ENCODE measurements around the gene CACNA1S.

CACNA1S gene

GRCh38 chr1:201119206-201120197 lies 7.3 kb upstream of the CACNA1S start:
- H3K79me2 ChIP-seq (ENCODE audit: control insufficient read depth, low read length) = no peaks in the 10 kb centered on the region
- H3K27ac ChIP-seq (ENCODE audit: low read depth, low read length) = no peak overlapping the region
- TF ChIP-seq CTCF (IDR thresholded peaks at IDR 0.05; ENCODE audit: low read depth, low read length, poor library complexity, severe bottlenecking) (peak; percentile 72), EZH2phosphoT487 (IDR thresholded peaks at IDR 0.05; ENCODE audit: borderline replicate concordance, low read length) (no peak)
- H3K4me1 ChIP-seq (ENCODE audit: control insufficient read depth, low read length) = 0 out of 2 replicates have a peak, but pooled peaks cover 3% of the 10 kb centered on the region
- H3K9me2 ChIP-seq (replicated peaks; ENCODE audit: control insufficient read depth, low read length) = no peaks in the 10 kb centered on the region
- H3K4me2 ChIP-seq (ENCODE audit: low read length) = no peak overlapping the region
- peaks cover 32% of the 10 kb centered on the region; the same call in 1 of the 2 replicates for H3K27me3 ChIP-seq (ENCODE audit: control insufficient read depth, low read length)
- no peaks in the 10 kb centered on the region for H3K9me3 ChIP-seq (ENCODE audit: control insufficient read depth, insufficient read depth, low read length)
- H3K4me3 ChIP-seq (ENCODE audit: low read length) = no peak overlapping the region
- H3K36me3 ChIP-seq (ENCODE audit: control insufficient read depth, low read length) = no peaks in the 10 kb centered on the region
- H4K20me1 ChIP-seq (ENCODE audit: control insufficient read depth, insufficient read depth, low read depth, low read length) = no peaks in the 10 kb centered on the region
- H3F3A ChIP-seq (ENCODE audit: control insufficient read depth, insufficient read depth) = no peaks in the 10 kb centered on the region

GRCh38 chr1:201116091-201116490 lies 3.9 kb upstream of the CACNA1S start:
- H3F3A ChIP-seq (ENCODE audit: control insufficient read depth, insufficient read depth) = no peaks in the 10 kb centered on the region
- H3K4me3 ChIP-seq (ENCODE audit: low read length) = no peak overlapping the region
- H3K79me2 ChIP-seq (ENCODE audit: control insufficient read depth, low read length) = no peaks in the 10 kb centered on the region
- H3K4me2 ChIP-seq (ENCODE audit: low read length) = no peak overlapping the region
- TF ChIP-seq CTCF (IDR thresholded peaks at IDR 0.05; ENCODE audit: low read depth, low read length, poor library complexity, severe bottlenecking) (no peak), EZH2phosphoT487 (IDR thresholded peaks at IDR 0.05; ENCODE audit: borderline replicate concordance, low read length) (no peak)
- H3K27me3 ChIP-seq (ENCODE audit: control insufficient read depth, low read length) = peaks cover 18% of the 10 kb centered on the region; the same call in 1 of the 2 replicates
- 0 out of 2 replicates have a peak, but pooled peaks cover 3% of the 10 kb centered on the region for H3K4me1 ChIP-seq (ENCODE audit: control insufficient read depth, low read length)
- H3K27ac ChIP-seq (ENCODE audit: low read depth, low read length) = no peak overlapping the region
- H3K9me3 ChIP-seq (ENCODE audit: control insufficient read depth, insufficient read depth, low read length) = no peaks in the 10 kb centered on the region
- H3K9me2 ChIP-seq (replicated peaks; ENCODE audit: control insufficient read depth, low read length) = no peaks in the 10 kb centered on the region
- H4K20me1 ChIP-seq (ENCODE audit: control insufficient read depth, insufficient read depth, low read depth, low read length) = no peaks in the 10 kb centered on the region
- no peaks in the 10 kb centered on the region for H3K36me3 ChIP-seq (ENCODE audit: control insufficient read depth, low read length)

- H3K9me3 ChIP-seq (ENCODE audit: control insufficient read depth, insufficient read depth, low read length) = no peaks in the 10 kb centered on the region
- H3K27me3 ChIP-seq (ENCODE audit: control insufficient read depth, low read length) = peaks cover 15% of the 10 kb centered on the region; the same call in 1 of the 2 replicates
- H3K27ac ChIP-seq (ENCODE audit: low read depth, low read length) = no peak overlapping the region
- no peaks in the 10 kb centered on the region for H3K9me2 ChIP-seq (replicated peaks; ENCODE audit: control insufficient read depth, low read length)
- H3K4me3 ChIP-seq (ENCODE audit: low read length) = no peak overlapping the region
- H4K20me1 ChIP-seq (ENCODE audit: control insufficient read depth, insufficient read depth, low read depth, low read length) = no peaks in the 10 kb centered on the region
- 0 out of 2 replicates have a peak, but pooled peaks cover 3% of the 10 kb centered on the region for H3K4me1 ChIP-seq (ENCODE audit: control insufficient read depth, low read length)
- TF ChIP-seq CTCF (IDR thresholded peaks at IDR 0.05; ENCODE audit: low read depth, low read length, poor library complexity, severe bottlenecking) (no peak), EZH2phosphoT487 (IDR thresholded peaks at IDR 0.05; ENCODE audit: borderline replicate concordance, low read length) (no peak)
- H3K4me2 ChIP-seq (ENCODE audit: low read length) = no peak overlapping the region
- no peaks in the 10 kb centered on the region for H3K36me3 ChIP-seq (ENCODE audit: control insufficient read depth, low read length)
- no peaks in the 10 kb centered on the region for H3F3A ChIP-seq (ENCODE audit: control insufficient read depth, insufficient read depth)
- H3K79me2 ChIP-seq (ENCODE audit: control insufficient read depth, low read length) = no peaks in the 10 kb centered on the region
These were observed 3.2 kb upstream of the CACNA1S start for GRCh38 chr1:201115390-201115937.
